Stimulated activated CD4-positive, alpha-beta T cell treated with anti-CD3 and anti-CD28 coated beads, Interleukin-12 subunit alpha, Interleukin-12 subunit beta, amount 100 ng/mL, for 4 hours (primary cell): Measurements from ENCODE around the gene TTLL9.
"Not testable (repeated sequence)": the region's sequence is repeated elsewhere in the genome, so short reads cannot be mapped to it uniquely, and the experiment has no call there.

Source experiments
- DNase-seq: peaks from one replicate; pipeline ENCODE4 v3.0.0-alpha.2; 2020

The TTLL9 gene

DNA sequence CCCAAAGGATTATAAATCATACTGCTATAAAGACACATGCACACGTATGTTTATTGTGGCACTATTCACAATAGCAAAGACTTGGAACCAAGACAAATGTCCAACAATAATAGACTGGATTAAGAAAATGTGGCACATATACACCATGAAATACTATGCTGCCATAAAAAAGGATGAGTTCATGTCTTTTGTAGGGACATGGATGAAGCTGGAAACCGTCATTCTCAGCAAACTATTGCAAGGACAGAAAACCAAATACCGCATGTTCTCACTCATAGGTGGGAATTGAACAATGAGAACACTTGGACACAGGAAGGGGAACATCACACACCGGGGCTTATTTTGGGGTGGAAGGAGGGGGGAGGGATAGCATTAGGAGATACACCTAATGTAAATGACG is 51.0 kb downstream of the TTLL9 start:
- not testable (repeated sequence) for DNase-seq

DNA sequence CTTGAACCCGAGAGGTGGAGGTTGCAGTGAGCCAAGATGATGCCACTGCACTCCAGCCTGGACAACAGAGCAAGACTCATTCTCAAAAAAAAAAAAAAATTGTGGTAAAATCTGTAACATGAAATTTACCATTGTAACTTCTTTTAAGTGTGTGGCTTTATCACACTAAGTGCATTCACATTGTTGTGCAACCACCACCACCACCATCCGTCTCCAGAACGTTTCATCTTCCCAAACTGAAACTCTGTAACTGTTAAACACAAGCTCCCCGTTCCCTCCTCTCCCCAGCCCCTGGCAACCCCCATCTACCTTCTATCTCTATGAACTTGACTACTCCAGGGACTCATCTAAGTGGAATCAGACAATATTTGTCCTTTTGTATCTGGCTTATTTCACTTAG is 51.7 kb downstream of the TTLL9 start:
- no peak for DNase-seq

DNA sequence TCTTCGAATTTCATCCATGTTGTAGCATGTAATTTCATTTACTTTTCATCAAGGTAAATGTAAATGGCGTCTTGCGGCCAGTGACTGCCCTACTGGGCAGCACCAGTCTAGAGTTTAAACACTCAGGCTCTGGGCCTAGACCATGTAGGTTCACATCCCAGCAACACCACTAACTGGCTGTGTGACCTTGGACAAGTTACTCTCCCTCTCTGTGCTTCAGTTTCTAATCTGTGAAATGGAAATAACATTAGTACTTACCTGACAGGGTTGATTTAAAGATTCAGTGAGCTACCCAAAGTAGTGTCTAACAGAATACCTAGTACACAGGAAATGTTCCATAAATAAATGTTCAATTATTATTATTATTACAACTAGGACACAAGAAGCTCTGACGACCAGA is 52.2 kb downstream of the TTLL9 start:
- no peak for DNase-seq

DNA sequence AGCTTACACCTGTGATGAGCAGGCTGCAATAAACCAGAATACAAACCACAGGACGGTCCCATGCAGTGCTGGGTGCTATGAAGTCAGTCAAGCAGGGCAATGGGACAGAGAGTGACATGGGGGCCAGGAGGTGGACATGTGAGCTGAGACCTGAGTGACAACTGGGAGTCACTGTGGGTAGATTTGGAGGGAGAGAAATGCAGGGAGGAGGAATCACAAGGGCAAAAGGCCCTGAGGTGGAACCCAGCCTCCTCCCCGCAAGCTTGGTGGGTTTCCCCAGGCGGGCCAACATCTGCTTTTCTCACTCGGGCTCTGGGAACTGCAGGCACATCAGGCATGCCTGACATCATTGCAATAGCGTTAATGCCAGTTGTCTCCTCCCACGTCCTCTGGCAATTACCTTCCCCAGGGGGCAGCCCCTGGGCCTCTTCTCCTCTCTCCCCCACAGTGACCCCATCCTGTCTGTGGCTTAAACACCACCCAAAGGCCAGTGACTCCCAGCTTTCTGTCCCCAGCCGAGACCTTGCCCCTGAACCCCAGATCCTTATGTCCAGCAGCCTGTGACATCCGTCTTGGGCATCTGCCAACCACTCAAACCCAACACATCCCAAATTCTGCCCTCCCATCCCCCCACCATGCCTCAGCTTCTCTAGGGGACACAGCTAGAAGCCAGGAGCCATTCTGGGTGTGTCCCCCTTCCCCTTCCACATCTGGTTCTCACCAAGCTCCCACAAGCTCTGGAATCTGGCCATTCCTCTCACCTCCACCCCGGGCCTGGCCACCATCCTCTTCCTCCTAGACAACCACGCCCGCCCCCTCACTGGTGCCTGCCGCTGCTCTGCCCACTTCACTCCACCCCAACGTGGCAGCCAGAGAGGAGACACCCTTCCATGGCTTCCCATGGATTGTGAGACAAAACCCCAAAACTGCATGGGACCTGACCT is 53.2 kb downstream of the TTLL9 start:
- DNase-seq, result no peak

DNA sequence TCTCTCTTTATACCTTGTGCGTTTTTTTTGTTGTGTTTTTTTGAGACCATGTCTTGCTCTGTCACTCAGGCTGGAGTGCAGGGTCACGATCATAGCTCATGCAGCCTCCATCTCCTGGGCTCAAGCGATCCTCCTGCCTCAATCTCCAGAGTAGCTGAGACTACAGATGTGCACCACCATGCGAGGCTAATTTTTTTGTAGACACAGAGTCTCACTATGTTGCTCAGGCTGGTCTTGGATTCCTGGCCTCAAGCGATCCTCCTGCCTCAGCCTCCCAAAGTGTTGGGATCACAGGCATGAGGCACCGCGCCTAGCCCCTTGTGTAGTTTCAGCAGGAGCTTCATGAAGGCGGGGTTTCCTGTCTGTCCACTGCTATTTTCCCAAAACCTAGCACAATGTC is 54.1 kb downstream of the TTLL9 start:
- no peak for DNase-seq

DNA sequence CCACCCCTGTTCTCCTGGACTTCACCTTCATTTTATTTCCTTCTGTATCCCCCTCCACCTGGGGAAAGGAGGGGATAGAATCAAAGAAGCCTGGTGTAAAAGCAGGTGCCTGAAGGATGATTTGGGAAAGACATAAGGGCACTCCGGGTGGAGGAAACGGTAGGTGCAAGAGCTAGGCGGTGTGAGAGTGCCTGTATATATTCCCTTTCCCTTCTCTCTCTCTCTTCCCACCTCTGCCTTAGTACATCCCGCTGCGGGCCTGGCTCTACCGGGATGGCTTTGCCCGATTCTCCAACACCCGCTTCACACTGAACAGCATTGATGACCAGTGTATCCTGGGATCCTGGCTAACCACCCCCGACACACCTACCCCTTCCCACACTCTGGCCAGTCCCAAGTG is 55.2 kb downstream of the TTLL9 start:
- no peak for DNase-seq

DNA sequence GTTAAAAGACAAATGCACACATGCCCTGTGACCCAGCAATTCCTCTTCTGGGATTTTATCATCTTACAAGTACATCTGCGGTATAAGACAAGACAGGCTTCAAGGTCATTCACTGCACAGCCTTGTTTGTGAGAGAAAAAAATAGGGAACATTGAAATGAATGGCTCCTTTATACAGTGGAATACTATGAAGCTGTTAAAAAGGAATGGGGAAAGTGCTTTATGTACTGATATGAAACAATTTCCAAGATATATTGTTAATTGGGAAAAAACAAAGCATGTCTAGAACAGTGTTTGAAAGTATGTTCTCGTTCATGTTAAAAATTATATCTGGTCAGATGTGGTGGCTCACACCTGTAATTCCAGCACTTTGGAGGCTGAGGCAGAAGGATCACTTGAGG is 56.1 kb downstream of the TTLL9 start:
- no peak for DNase-seq

DNA sequence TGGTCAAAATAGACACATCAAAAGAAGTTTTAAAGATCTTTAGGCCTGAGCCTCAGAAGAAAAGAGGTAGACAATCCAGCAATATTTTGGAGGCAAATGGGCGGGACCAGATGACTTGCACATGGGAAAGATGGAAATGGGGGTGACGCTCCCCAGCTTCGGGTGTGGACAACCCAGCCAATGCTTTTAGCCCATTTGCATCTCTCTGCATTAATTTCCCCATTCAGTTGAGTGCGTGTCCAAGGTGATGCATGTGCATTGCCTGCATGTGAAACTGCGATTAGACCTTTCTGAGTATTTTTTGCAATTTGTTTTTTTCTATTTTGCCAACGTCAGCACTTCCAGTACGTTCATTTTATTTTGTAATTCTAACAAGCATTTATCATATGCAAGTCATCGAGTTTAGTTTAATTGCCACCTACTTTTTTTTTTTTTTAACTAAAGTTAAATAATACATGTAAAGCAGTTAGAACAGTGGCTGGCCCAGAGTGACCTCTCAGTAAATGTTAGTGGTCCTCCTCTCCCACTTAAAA is 57.3 kb downstream of the TTLL9 start:
- DNase-seq, result no peak

DNA sequence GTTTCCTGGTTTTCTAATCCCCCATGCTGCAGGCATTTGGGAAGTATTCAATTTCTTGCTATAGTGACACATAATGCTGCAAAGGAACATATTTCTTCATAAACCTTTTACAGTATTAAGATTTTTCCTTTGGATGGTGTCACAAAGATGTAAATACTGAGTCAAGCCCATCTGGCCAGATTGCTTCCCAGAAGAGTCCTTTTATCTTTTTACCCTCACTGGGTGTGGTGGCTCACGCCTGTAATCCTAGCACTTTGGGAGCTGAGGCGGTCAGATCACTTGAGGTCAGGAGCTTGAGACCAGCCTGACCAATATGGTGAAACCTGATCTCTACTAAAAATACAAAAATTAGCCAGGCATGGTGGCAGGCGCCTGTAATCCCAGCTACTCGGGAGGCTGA is 59.2 kb downstream of the TTLL9 start:
- not testable (repeated sequence) for DNase-seq

DNA sequence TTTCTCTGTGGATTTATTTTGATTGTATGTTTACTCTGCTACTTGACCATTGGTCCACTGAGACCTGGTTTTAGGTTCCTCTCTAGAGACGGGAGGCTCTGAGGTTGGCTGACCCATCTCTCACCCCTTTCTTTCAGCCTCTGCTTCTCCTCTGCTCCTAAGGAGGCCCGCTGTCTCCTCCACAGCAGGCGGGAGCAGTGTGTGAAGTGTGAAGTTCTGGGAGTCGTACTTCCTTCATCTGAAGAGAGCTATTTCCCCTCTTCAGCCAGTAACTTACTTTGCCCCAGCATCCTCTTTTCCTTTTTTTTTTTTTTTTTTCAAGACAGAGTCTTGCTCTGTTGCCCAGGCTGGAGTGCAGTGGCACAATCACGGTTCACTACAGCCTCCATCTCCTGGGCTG is 60.3 kb downstream of the TTLL9 start:
- no peak for DNase-seq

DNA sequence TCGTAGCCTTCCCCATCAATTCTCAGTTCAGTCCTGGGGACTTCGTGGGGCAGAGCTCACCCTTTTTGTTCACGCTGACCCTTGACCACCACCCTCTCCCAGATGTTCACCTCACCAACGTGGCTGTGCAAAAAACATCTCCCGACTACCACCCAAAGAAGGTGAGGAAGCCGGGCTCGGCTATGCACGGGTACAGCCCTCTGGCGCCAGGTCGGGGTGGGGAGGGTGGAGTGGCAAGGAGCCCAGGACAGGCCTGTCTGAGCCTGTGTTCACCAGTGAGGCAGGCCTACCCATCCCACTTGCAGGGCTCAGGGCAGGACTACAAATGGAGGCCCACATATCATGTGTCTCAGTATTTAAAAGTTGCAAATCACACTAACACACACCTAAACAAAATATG is 63.3 kb downstream of the TTLL9 start:
- DNase-seq, result no peak

DNA sequence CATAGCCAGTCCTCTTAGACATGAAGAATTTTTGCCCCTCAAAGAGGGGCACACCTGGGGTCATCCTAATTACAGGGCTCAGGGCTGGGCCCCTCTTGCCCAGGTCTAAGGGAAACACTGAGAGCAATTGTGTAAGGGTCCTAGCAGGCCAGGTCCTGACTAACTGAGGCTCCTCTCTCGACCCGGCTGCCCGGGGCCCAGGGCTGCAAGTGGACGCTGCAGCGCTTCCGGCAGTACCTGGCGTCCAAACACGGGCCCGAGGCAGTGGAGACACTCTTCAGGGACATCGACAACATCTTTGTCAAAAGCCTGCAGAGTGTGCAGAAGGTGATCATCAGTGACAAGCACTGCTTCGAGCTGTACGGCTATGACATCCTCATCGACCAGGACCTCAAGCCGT is 64.1 kb downstream of the TTLL9 start:
- no peak for DNase-seq

DNA sequence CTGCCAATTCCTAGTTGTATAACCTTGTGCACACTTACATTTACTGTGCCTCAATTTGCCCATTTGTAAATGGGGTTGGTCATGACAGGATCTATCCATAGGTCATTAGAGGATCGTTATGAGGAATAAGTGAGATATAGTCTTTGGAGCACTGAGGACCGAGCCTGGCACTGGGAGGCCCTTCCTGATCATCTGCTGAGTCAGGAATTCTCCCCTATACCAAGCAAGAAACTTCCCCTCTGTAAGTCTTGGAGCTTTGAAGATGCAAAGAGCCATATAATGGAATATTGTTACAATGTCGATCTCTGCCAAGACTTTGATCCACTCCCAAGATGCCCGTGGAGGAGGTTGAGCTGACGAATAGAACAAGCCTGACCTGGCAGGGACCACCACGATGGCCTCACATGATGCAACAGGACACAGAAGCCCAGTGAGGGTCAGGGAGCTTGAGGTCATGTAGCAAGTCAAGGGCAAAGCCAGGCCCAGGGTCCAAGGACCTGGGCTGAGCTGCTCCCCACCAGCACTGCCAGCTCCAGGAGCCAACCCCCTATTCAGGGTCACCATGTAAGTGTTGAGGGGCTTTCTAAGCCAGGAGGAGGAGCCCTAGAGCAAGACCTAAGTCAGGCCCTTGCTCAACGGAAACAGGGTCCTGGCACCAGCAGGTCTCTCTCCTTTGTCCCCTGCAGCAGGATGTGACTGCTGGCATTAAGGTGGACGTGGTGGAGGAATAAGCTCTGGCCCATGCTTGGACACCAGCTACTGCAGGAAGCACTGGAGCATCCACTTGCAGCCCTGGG is 64.7 kb downstream of the TTLL9 start:
- DNase-seq, result no peak

DNA sequence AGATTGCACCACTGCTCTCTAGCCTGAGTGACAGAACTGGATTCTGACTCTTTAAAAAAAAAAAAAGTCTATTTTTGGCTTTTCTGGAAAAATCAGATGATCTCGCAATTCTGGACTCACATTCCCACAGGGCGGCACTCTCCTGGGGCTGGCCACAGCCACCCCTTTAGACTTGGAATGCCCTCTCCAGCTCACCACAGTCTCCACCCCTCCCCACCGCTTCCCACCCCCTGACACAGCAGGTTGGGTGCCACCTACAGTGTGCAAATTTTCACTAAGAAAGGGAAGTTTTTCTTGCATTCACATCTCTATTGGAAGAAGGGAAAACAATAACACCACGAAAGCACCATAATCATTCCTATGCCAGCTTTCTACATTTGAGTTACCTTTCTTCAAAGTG is 66.0 kb downstream of the TTLL9 start:
- no peak for DNase-seq

DNA sequence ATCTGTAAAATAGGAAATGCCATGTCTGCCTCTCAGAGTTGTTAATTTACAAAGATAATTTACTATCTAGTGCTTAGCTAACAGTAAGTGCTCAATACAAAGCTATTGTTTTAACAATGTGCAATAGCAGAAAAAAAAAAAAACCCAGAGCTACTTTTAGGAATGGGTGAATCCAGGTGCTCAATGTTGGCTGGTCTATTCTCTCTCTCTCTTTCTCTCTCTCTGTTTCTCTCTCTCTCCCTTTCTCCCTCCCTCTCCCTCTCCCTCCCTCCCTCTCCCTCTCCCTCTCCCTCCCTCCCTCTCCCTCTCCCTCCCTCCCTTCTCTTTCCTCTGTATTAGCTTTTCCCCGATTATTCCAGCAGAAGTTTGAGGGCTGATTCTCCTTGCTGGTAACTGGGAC is 67.4 kb downstream of the TTLL9 start:
- no peak for DNase-seq

DNA sequence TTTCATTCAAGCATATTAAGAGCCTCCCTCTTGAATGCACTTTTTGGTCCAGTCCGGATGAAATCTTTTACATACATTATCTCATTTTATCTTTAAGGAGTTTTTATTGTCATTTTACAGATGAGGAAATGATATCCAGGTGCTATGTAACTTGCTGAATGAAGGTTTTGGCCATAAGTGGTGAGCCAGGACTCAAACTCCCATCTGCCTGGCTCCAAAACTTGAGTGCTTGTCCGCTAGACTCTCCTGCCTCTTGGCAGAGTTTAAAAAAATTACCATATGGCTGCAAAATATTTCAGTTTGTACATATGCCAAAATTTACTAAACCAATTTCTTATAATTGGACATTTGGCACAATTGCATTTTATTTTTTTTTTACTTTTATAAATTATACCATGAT is 69.2 kb downstream of the TTLL9 start:
- no peak for DNase-seq

DNA sequence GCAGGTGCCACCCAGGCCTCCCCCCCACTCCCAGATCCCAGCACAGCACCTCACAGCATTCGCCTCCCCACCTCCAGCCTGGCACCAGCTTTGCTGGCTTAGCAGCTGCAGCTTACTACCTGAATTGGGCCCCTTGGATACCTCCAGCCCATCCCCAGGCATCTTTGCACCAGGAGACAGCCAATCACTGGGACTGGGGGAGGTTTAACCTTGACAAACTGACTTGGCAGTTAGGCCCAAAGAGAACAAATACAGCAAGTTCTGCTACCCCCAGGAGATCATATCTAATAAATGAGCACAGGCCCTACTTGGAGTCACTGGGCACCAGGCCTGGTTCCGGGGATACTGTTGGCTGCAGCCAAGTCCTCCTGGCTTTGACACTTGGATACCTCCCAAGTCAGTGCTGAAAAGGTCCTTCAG is 72.6 kb downstream of the TTLL9 start:
- no peak for DNase-seq

DNA sequence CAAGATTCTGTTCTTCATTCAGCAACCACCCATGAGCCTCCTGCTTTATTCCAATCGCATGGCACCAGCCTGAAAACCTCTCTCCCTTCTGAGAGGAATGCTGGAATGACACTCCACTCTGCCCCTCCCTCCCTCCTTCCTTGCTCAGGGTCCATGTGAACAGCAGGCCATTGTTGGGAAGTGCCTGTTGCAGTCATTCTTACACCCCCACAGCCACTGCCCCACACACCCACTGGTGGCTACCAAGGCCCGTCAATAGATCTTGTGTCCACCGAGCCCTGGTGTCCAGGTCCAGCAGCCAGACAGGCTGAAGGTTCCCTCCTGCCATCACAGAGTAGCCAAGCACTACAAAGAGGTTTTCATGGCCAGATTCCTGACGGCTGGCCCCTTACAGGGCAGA is 74.9 kb downstream of the TTLL9 start:
- no peak for DNase-seq

DNA sequence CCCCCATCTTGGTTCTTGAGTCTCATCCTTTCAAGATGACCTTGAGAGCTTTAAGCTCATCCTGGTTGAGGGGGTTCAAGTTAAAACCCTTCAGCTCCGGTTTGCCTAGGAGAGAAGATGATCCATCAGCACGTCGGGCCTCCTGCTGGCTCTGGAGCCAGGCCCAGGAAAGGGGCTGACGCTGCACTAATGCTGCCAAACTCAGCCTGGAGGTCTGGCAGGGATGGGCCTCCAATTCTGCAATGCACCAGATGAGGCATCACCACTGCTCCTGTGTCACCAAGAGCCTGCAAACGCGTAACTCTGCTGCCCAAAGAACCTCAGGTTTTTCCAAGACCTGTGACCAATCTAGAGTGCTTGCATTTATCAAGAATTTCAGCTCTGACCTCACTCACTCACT is 75.4 kb downstream of the TTLL9 start:
- no peak for DNase-seq

DNA sequence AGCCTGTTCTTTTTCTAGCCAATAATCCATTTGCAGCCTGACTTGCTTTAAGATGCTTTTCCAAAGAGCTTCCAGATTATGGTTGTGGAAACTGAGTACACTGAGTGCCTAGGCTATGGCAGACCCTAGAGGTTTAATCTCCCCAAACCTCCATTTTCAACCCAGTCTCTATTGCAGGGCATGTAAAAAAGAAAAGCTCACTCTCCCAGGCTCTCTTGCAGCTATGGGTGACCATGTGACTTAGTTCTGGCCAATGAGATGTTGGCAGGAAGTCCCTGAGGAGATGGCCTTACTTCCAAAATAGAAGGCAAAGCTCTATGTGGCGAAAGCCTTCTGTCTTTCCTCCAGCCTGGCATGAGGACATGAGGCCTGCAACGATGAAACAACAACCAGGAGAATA is 77.6 kb downstream of the TTLL9 start:
- DNase-seq, result no peak

DNA sequence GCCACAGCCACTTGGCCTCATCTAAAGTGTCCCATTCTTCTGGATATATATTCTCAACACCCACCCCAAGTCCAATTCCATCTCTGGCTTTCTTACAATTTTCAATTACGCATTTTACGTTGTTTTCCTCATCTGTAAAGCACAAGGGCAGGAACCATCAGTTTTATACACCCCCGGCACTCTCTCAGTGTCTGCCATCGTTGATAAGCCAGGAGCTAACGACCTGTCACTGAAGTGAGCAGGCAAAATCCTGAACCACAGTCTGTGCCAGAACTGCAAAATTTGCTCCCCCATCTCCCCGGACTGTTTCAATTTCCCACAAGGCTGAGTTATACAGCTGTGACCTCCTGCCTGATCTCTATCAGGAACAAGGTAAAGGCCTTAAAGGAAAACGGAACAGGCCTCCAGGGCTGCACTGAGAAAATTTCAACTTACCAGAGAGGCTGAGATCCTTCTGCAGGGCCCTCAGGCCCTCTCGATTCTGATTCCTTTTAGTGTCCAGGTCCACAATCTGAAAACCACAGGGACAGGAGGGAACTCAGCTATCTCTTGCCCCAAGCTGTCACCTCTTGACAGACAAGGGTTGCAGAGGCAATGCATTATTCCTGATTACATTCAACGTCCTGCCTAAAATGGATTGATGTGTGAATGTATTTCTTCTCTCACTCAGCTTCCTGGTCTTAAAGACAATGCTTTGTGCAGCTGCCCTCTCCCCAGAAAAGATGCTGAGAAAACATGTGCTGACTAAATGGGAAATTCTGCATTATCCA is 79.6 kb downstream of the TTLL9 start:
- no peak for DNase-seq

DNA sequence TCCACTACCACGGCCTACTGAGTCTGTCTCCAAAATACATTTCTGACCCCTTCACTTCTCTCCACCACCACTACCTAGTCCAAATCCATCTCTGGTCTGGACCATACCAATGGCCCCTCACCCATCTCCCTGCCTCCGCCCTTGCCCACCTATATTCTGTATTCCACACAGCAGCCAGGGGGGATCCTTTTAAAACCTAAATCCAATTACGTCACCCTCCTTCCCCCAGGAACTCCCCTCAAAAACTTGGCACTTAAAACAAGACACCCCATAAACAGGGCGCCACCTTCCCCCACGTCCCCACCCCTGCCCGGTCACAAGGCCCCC is 80.7 kb downstream of the TTLL9 start:
- no peak for DNase-seq
